ENCODE data around the gene CUX1. TPM values are rescaled to one million over a fixed set of nuclear protein-coding genes. Genes with fewer than 3 reads are reported as not detected.

Gene CUX1
- total and polyA plus RNA-seq, 9 donors = 42.2 to 151 (median 126) TPM

GRCh38 chr7:102221961-102222360 is 404.5 kb downstream of the CUX1 start:
- Histone ChIP-seq H3K4me3 (no peak overlapping the region), H3K27me3 (no peaks in the 10 kb centered on the region), H3K36me3 (no peaks in the 10 kb centered on the region), H3K4me1 (ENCODE audit: insufficient read depth) (peaks cover 10% of the 10 kb centered on the region), H3K27ac (no peak overlapping the region), H3K9me3 (no peaks in the 10 kb centered on the region)
- 81 to 92% (median 91%) methylated on average over 9 of the region's 9 CpGs for WGBS, 3 donors
- no peak for DNase-seq
- no peak for TF ChIP-seq EP300 (IDR thresholded peaks at IDR 0.05)
- TF ChIP-seq POLR2A (IDR thresholded peaks at IDR 0.05) = no peak
- TF ChIP-seq CTCF (IDR thresholded peaks at IDR 0.05) = no peak
- intact Hi-C loops (cut with DNase I) = no loop called here

GRCh38 chr7:102222445-102222844 is 405.0 kb downstream of the CUX1 start:
- DNase-seq = no peak
- no peak for TF ChIP-seq POLR2A (IDR thresholded peaks at IDR 0.05)
- no peak for TF ChIP-seq CTCF (IDR thresholded peaks at IDR 0.05)
- TF ChIP-seq EP300 (IDR thresholded peaks at IDR 0.05) = no peak
- peaks cover 10% of the 10 kb centered on the region for H3K4me1 ChIP-seq (ENCODE audit: insufficient read depth)
- H3K27ac ChIP-seq = no peak overlapping the region
- intact Hi-C loops (cut with DNase I) = no loop called here
- H3K36me3 ChIP-seq = no peaks in the 10 kb centered on the region
- H3K9me3 ChIP-seq = no peaks in the 10 kb centered on the region
- H3K4me3 ChIP-seq = no peak overlapping the region
- no peaks in the 10 kb centered on the region for H3K27me3 ChIP-seq
- WGBS, 3 donors = 95% methylated on average over 12 of the region's 12 CpGs

- intact Hi-C loops (cut with DNase I) = no loop called here
- TF ChIP-seq EP300 (IDR thresholded peaks at IDR 0.05) = no peak
- no peak for TF ChIP-seq CTCF (IDR thresholded peaks at IDR 0.05)
- TF ChIP-seq POLR2A (IDR thresholded peaks at IDR 0.05) = no peak
- no peaks in the 10 kb centered on the region for H3K9me3 ChIP-seq
- H3K4me1 ChIP-seq (ENCODE audit: insufficient read depth) = peaks cover 10% of the 10 kb centered on the region
- WGBS, 3 donors = 89 to 91% (median 90%) methylated on average over 5 of the region's 5 CpGs
- H3K27me3 ChIP-seq = no peaks in the 10 kb centered on the region
- no peaks in the 10 kb centered on the region for H3K36me3 ChIP-seq
- DNase-seq = no peak
- no peak overlapping the region for H3K27ac ChIP-seq
- H3K4me3 ChIP-seq = no peak overlapping the region
These were observed 405.8 kb downstream of the CUX1 start for GRCh38 chr7:102223184-102223583.

GRCh38 chr7:102225025-102225424 is 407.6 kb downstream of the CUX1 start:
- Histone ChIP-seq H3K9me3 (no peaks in the 10 kb centered on the region), H3K27ac (no peak overlapping the region), H3K36me3 (no peaks in the 10 kb centered on the region), H3K27me3 (no peaks in the 10 kb centered on the region), H3K4me3 (no peak overlapping the region), H3K4me1 (ENCODE audit: insufficient read depth) (peaks cover 10% of the 10 kb centered on the region)
- DNase-seq = no peak
- intact Hi-C loops (cut with DNase I) = no loop called here
- TF ChIP-seq CTCF (IDR thresholded peaks at IDR 0.05) (no peak), POLR2A (IDR thresholded peaks at IDR 0.05) (no peak), EP300 (IDR thresholded peaks at IDR 0.05) (no peak)
- 33 to 60% (median 41%) methylated on average over 10 of the region's 10 CpGs for WGBS, 3 donors

- TF ChIP-seq EP300 (IDR thresholded peaks at IDR 0.05) = no peak
- Histone ChIP-seq H3K4me1 (ENCODE audit: insufficient read depth) (peaks cover 3% of the 10 kb centered on the region), H3K27ac (no peak overlapping the region), H3K9me3 (no peaks in the 10 kb centered on the region), H3K4me3 (no peak overlapping the region), H3K36me3 (no peaks in the 10 kb centered on the region), H3K27me3 (no peaks in the 10 kb centered on the region)
- 89 to 92% (median 90%) methylated on average over 18 of the region's 18 CpGs for WGBS, 3 donors
- intact Hi-C loops (cut with DNase I) = no loop called here
- DNase-seq = no peak
These were observed 409.9 kb downstream of the CUX1 start for GRCh38 chr7:102227371-102227770.

Measured in ovary (tissue), 9 donors.